IMR-90 (cell line): ENCODE measurements around the gene KLHL20.

Experiments used
- CTCF ChIP-seq: conservative IDR thresholded peaks from 2 replicates; pipeline ENCODE4 v1.5.1; 2012; ENCODE audit warnings: mild to moderate bottlenecking, low read depth, low read length, improper control_type of control experiment
- POLR2A ChIP-seq: IDR thresholded peaks from 2 replicates; pipeline ENCODE4 v1.6.1; 2012; ENCODE audit warnings: mild to moderate bottlenecking, low read depth, low read length
- USF2 ChIP-seq: fragments of 150-350 bp; IDR thresholded peaks from 2 replicates; pipeline ENCODE4 v1.6.1; 2017; ENCODE audit warnings: mild to moderate bottlenecking, antibody characterized with exemption, low read length, low read depth

DNA sequence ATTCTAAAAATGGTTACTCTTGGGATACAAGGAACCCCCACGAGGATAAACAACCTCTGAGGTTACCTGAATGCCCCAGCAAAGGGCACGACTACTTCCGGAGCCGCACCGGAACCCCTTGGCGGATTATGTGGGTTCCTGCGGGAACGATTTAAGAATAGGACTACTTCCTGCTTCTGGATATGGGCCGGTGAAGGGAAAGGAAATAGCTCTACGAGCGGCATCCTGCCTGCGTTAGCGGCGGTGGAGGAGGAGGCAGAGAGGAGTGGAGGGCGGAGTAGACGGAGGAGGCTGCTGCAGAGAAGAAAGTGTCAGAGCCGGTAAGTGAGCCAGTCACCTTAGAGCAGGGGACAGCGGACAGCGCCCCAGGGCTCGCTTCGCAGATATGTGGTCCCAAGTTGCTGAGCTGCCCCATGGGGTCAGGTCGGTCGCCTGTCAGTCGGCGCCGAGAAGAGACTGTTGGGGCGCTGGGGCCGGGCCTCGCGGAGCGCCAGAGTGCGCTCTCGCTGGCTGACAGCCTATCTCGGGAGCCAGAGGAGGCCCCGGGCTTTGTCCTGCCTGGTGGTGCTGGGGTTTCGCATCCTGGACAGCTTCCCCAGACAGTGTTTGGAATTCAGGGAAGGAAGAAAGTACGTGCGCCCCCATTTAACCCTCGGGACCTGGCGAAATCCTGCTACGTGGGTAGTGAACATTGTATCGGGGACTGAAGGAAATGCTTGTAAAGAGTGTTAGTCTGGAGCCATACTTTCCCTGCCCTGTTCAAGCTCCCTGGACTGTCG is at the start of gene KLHL20:
- 0 out of 2 replicates have a peak, but pooled peaks have one; percentile 6 for TF ChIP-seq CTCF
- TF ChIP-seq USF2: no peak
- TF ChIP-seq POLR2A: peak; percentile 65
